Ovary (tissue), 9 donors: ENCODE measurements around the gene WIZ. TPM values are rescaled to one million over a fixed set of nuclear protein-coding genes. Genes with fewer than 3 reads are reported as not detected.
"Not testable (repeated sequence)": the region's sequence is repeated elsewhere in the genome, so short reads cannot be mapped to it uniquely, and the experiment has no call there.

Experiments used
- DNase-seq, 5 donors: peaks; one replicate each; pipeline ENCODE4 v3.0.0-alpha.2; 2019 to 2020
- H3K27ac ChIP-seq, 2 donors: fragments of 200-600 bp; one replicate each; pipeline versions ENCODE4 v1.5.1 to v1.8.0; 2019 to 2022
- H3K27me3 ChIP-seq: fragments of 200-600 bp; one replicate; pipeline ENCODE4 v1.8.0; 2022
- H3K36me3 ChIP-seq: fragments of 200-600 bp; sonication (generic); one replicate; pipeline ENCODE4 v1.5.1; 2019
- H3K4me1 ChIP-seq: one replicate; pipeline ENCODE4 v1.8.1; 2013; ENCODE audit warnings: mild to moderate bottlenecking, moderate library complexity; ENCODE audit not compliant: insufficient read depth
- H3K4me3 ChIP-seq: fragments of 200-600 bp; sonication (generic); one replicate; pipeline ENCODE4 v1.5.1; 2017
- H3K9me3 ChIP-seq, 2 donors: fragments of 200-600 bp in 1 of 2; sonication (generic) in 1 of 2; one replicate each; pipeline versions ENCODE4 v1.5.1 to v1.8.1; 2013 to 2019; ENCODE audit warnings: mild to moderate bottlenecking in 1 of 2, moderate library complexity in 1 of 2
- CTCF ChIP-seq, 3 donors: fragments of 450-650 bp in 2 of 3; fragments of 200-600 bp in 1 of 3; IDR thresholded peaks; one replicate each; pipeline versions ENCODE4 v1.5.1 to v1.8.0; 2016 to 2022; ENCODE audit warnings: antibody characterized with exemption in 3 of 3, mild to moderate bottlenecking in 1 of 3
- EP300 ChIP-seq: sonication (generic); formaldehyde crosslinking; IDR thresholded peaks from one replicate; pipeline ENCODE4 v1.6.1; 2017; ENCODE audit warnings: antibody characterized with exemption
- POLR2A ChIP-seq: fragments of 450-650 bp; IDR thresholded peaks from one replicate; pipeline ENCODE4 v1.6.1; 2017; ENCODE audit warnings: antibody characterized with exemption, mild to moderate bottlenecking, moderate library complexity
- WGBS, 3 donors: extraction: QIAGEN DNeasy Blood & Tissue Kit in 1 of 3; methylation state at CpG; one replicate each; pipeline versions ENCODE4 v1.1.5 to v1.1.7; 2013 to 2017; 5-methylcytosine and 5-hydroxymethylcytosine counted together
- intact Hi-C, 4 donors: fragments of 100-400 bp; cut with DNase I; formaldehyde crosslinking; loops; one replicate each; pipeline versions ENCODE4 v1.11.0 to v1.15.1; 2022 to 2023
- polyA plus RNA-seq, 2 donors: library from polyadenylated mRNA; stranded (reverse); fragments of 200-250 nt in 1 of 2; fragments of 350-450 nt in 1 of 2; fragmentation: Illumina TruSeq in 1 of 2; extraction: RNeasy Lipid Tissue Mini Kit (QIAGEN cat#74804) in 1 of 2; gene quantifications; one replicate each; pipeline ENCODE4 v1.2.3, GENCODE V29; 2013 to 2014
- total RNA-seq, 7 donors: library from RNA; depleted of rRNA in 2 of 7; stranded (reverse); fragments of >200 nt in 2 of 7; fragmentation: NEBNext Ultra II Directional in 3 of 7; extraction: Animal tissue kit (Norgen Biotek cat#: 25700) in 3 of 7; gene quantifications; one replicate each; pipeline versions ENCODE4 v1.1.0 to v1.2.4, GENCODE V29; 2016 to 2023
- donor health status: DM: no; HTN: no; CAD: no; lungs with moderate emphysema.
- donor health status: DM: no; HTN: no; CAD: no.
- donor health status: Bipolar disorder and iron deficiency.
- donor health status: DM: yes; HTN: yes; CAD: no.
- donor health status: DM: no; HTN: no; CAD: no.
- donor health status: DM: yes; HTN: yes; CAD: no.

The WIZ gene
- total and polyA plus RNA-seq, 9 donors: 4.8 to 46.5 (median 38.2) TPM

DNA sequence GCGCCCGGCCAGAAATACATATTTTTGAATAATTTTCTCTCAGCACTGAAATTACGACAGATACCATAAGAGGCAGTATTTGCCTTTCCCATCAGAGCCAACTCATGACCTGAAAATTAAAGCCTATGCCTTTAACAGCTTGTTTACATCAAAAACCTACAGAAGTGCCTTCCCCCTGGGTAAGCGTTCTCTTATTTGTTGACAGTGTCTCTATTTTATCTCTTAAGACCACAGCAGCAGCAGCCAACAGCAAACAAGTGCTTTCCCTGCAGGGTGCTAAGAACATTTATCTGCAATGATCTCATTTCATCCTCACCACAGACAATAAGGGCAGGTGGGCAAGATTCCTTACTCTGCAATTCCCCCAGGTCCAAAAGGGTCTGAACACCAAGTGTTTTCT lies 36.9 kb downstream of the WIZ start:
- DNase-seq: peak in 1 of 5 donors; percentile 1
- no peaks in the 10 kb centered on the region for H3K36me3 ChIP-seq
- H3K27me3 ChIP-seq: no peaks in the 10 kb centered on the region
- no peak overlapping the region for H3K4me3 ChIP-seq
- 68 to 83% (median 77%) methylated on average over 4 of the region's 4 CpGs for WGBS, 3 donors
- TF ChIP-seq EP300 (no peak), CTCF (IDR thresholded peaks at IDR 0.05) (no peak), POLR2A (no peak)
- no peaks in the 10 kb centered on the region for H3K9me3 ChIP-seq
- H3K27ac ChIP-seq: no peak overlapping the region
- peaks cover 16% of the 10 kb centered on the region for H3K4me1 ChIP-seq
- intact Hi-C loops: no loop called here

GRCh38 chr19:15411351-15411750 lies 38.4 kb downstream of the WIZ start:
- H3K27ac ChIP-seq, H3K4me3 ChIP-seq, H3K27me3 ChIP-seq, H3K36me3 ChIP-seq, H3K4me1 ChIP-seq, intact Hi-C loops, H3K9me3 ChIP-seq: not testable (repeated sequence)
- peak in 1 of 5 donors; percentile 40 for DNase-seq
- 28 to 54% (median 28%) methylated on average over 2 of the region's 2 CpGs for whole genome bisulfite sequencing, 3 donors

DNA sequence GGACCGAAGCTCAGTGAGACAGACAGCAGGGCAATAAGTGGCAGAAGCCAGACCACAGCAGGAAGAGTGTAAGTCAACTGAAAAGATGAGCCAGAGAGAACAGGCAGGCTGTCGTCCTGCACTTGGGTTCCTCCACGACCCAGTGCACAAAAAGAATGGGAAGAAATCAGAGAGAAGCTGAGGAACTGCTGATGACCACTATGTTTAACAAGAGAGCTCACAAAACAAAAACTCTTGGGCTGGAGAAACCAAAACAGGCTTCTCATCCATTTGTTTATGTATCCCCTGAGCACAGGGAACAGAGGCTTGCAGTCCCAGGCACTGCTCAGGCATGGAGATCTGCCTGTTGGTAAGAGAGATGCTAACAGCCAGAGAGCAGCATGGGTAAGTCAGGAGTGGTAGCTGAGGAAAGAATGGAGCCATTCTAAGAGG lies 45.0 kb downstream of the WIZ start:
- intact Hi-C loops: no loop called here
- Histone ChIP-seq H3K4me1 (peaks cover 20% of the 10 kb centered on the region), H3K27me3 (no peaks in the 10 kb centered on the region), H3K27ac (no peak overlapping the region), H3K9me3 (no peaks in the 10 kb centered on the region), H3K36me3 (no peaks in the 10 kb centered on the region), H3K4me3 (no peak overlapping the region)
- DNase-seq: no peak
- 22 to 36% (median 23%) methylated on average over 3 of the region's 3 CpGs for WGBS, 3 donors
- no peak for TF ChIP-seq CTCF (IDR thresholded peaks at IDR 0.05)
- TF ChIP-seq POLR2A: no peak
- no peak for TF ChIP-seq EP300

GRCh38 chr19:15404097-15404779 lies 45.5 kb downstream of the WIZ start:
- Histone ChIP-seq H3K27ac (no peak overlapping the region), H3K27me3 (no peaks in the 10 kb centered on the region), H3K4me3 (no peak overlapping the region), H3K4me1 (peaks cover 20% of the 10 kb centered on the region), H3K9me3 (no peaks in the 10 kb centered on the region), H3K36me3 (no peaks in the 10 kb centered on the region)
- intact Hi-C loops: no loop called here
- 37 to 48% (median 37%) methylated on average over 7 of the region's 7 CpGs for WGBS, 3 donors
- DNase-seq: no peak
- TF ChIP-seq CTCF (IDR thresholded peaks at IDR 0.05) (no peak), EP300 (no peak), POLR2A (no peak)

GRCh38 chr19:15403151-15403531 lies 46.6 kb downstream of the WIZ start:
- Histone ChIP-seq H3K9me3 (no peaks in the 10 kb centered on the region), H3K4me1 (peaks cover 20% of the 10 kb centered on the region), H3K4me3 (no peak overlapping the region), H3K36me3 (no peaks in the 10 kb centered on the region), H3K27me3 (no peaks in the 10 kb centered on the region), H3K27ac (no peak overlapping the region)
- DNase-seq: no peak
- WGBS, 3 donors: 90 to 94% (median 90%) methylated on average over 10 of the region's 10 CpGs
- intact Hi-C loops: no loop called here
- TF ChIP-seq POLR2A (no peak), CTCF (IDR thresholded peaks at IDR 0.05) (no peak), EP300 (no peak)
